ENCODE results near the gene MPV17L.
"Not testable (repeated sequence)": the region's sequence is repeated elsewhere in the genome, so short reads cannot be mapped to it uniquely, and the experiment has no call there.

MPV17L gene
- 0 reads per million in 2 donors for total RNA-seq

GRCh38 chr16:15395631-15396508, at the start of gene MPV17L:
Gene MPV17L, plus strand, starts transcription at chr16:15395754. Its CDS starts 144 bp downstream, at chr16:15395898.
- not testable (repeated sequence) for DNase-seq

- not testable (repeated sequence) for DNase-seq
These were observed 46.8 kb upstream of the MPV17L start for GRCh38 chr16:15348721-15349120.

GRCh38 chr16:15351251-15351650, 44.3 kb upstream of the MPV17L start:
- DNase-seq, result not testable (repeated sequence)

- not testable (repeated sequence) for DNase-seq
These were observed 43.8 kb upstream of the MPV17L start for GRCh38 chr16:15351745-15352144.

GRCh38 chr16:15352852-15353251, 42.7 kb upstream of the MPV17L start:
- not testable (repeated sequence) for DNase-seq

GRCh38 chr16:15354846-15355245, 40.7 kb upstream of the MPV17L start:
- not testable (repeated sequence) for DNase-seq

GRCh38 chr16:15357495-15357894, 38.1 kb upstream of the MPV17L start:
- not testable (repeated sequence) for DNase-seq

GRCh38 chr16:15378194-15378593, 17.4 kb upstream of the MPV17L start, which contains the start of gene NPIPA5:
Gene NPIPA5, minus strand, starts transcription at chr16:15378294. Its CDS starts 0 bp downstream, at chr16:15378294.
- DNase-seq, result not testable (repeated sequence)

GRCh38 chr16:15382810-15383209, 12.7 kb upstream of the MPV17L start:
- not testable (repeated sequence) for DNase-seq

GRCh38 chr16:15388060-15388459, 7.5 kb upstream of the MPV17L start:
- DNase-seq, result not testable (repeated sequence)

GRCh38 chr16:15389916-15390315, 5.6 kb upstream of the MPV17L start:
- DNase-seq, result not testable (repeated sequence)

- DNase-seq, result not testable (repeated sequence)
These were observed 2.5 kb upstream of the MPV17L start for GRCh38 chr16:15393025-15393424.

GRCh38 chr16:15396509-15396829, 915 bp downstream of the MPV17L start:
- not testable (repeated sequence) for DNase-seq

GRCh38 chr16:15396948-15397594, 1.5 kb downstream of the MPV17L start:
- no peak for DNase-seq

GRCh38 chr16:15398618-15399316, 3.2 kb downstream of the MPV17L start:
- DNase-seq, result no peak

GRCh38 chr16:15399317-15399716, 3.8 kb downstream of the MPV17L start:
- no peak for DNase-seq

- not testable (repeated sequence) for DNase-seq
These were observed 4.8 kb downstream of the MPV17L start for GRCh38 chr16:15400314-15400713.

- DNase-seq, result no peak
These were observed 6.4 kb downstream of the MPV17L start for GRCh38 chr16:15401972-15402371.

- DNase-seq, result no peak
These were observed 7.9 kb downstream of the MPV17L start for GRCh38 chr16:15403392-15403995.

- DNase-seq, result not testable (repeated sequence)
These were observed 8.5 kb downstream of the MPV17L start for GRCh38 chr16:15404091-15404490.

GRCh38 chr16:15404792-15405191, 9.2 kb downstream of the MPV17L start:
- no peak for DNase-seq

GRCh38 chr16:15407756-15408155, 12.2 kb downstream of the MPV17L start:
- not testable (repeated sequence) for DNase-seq

- DNase-seq, result not testable (repeated sequence)
These were observed 13.9 kb downstream of the MPV17L start for GRCh38 chr16:15409476-15409875.
